Astrocyte of the cerebellum (primary cell): ENCODE measurements around the gene SERPINE1.
"Not testable (repeated sequence)": the region's sequence is repeated elsewhere in the genome, so short reads cannot be mapped to it uniquely, and the experiment has no call there.

Source experiments
- DNase-seq: peaks from one replicate; pipeline ENCODE4 v3.0.0-alpha.2; 2011; ENCODE audit warnings: low read depth
- H3K4me3 ChIP-seq: 2 replicates; pipeline ENCODE4 v1.5.1; 2011; ENCODE audit warnings: mild to moderate bottlenecking, low read depth, low read length, moderate library complexity
- CTCF ChIP-seq: IDR thresholded peaks from 2 replicates; pipeline ENCODE4 v1.5.1; 2012; ENCODE audit warnings: low read length, low read depth, moderate library complexity, mild to moderate bottlenecking; ENCODE audit errors: missing control alignments
- in situ Hi-C: cut with HindIII; loops from 2 replicates; pipeline ENCODE4 v1.10.0; 2017; ENCODE audit warnings: low sequenced_read_pairs

The SERPINE1 gene

GRCh38 chr7:101087334-101088068 lies 39.4 kb upstream of the SERPINE1 start:
- DNase-seq = no peak
- no peak for TF ChIP-seq CTCF
- in situ Hi-C loops = loop anchor here (10.0 kb wide), 1 partner anchor 203 kb away; the partner anchor contains the start of gene UFSP1
- H3K4me3 ChIP-seq = no peak overlapping the region

GRCh38 chr7:101088069-101088425 lies 38.9 kb upstream of the SERPINE1 start:
- TF ChIP-seq CTCF = no peak
- no peak for DNase-seq
- no peak overlapping the region for H3K4me3 ChIP-seq
- in situ Hi-C loops = loop anchor here (10.0 kb wide), 1 partner anchor 203 kb away; the partner anchor contains the start of gene UFSP1

- no peak for DNase-seq
- no peak overlapping the region for H3K4me3 ChIP-seq
- TF ChIP-seq CTCF = no peak
- in situ Hi-C loops = loop anchor here (10.0 kb wide), 1 partner anchor 204 kb away; the partner anchor contains the start of gene UFSP1
These were observed 37.9 kb upstream of the SERPINE1 start for GRCh38 chr7:101088858-101089529.

GRCh38 chr7:101089876-101090275 lies 37.0 kb upstream of the SERPINE1 start:
- in situ Hi-C loops = loop anchor here (10.0 kb wide), 1 partner anchor 205 kb away; the partner anchor contains the start of gene UFSP1

GRCh38 chr7:101092266-101092905 lies 34.5 kb upstream of the SERPINE1 start:
- in situ Hi-C loops, DNase-seq, H3K4me3 ChIP-seq: not testable (repeated sequence)

More at GRCh38 chr7:101089876-101090275, 37.0 kb upstream of the SERPINE1 start:
- DNase-seq = no peak
- H3K4me3 ChIP-seq = no peak overlapping the region
- no peak for TF ChIP-seq CTCF

GRCh38 chr7:101093906-101094305 lies 33.0 kb upstream of the SERPINE1 start:
- no peak for TF ChIP-seq CTCF
- DNase-seq = no peak
- in situ Hi-C loops = no loop called here

More at GRCh38 chr7:101093906-101094305, 33.0 kb upstream of the SERPINE1 start:
- no peak overlapping the region for H3K4me3 ChIP-seq
